GM21447 (cell line): ENCODE measurements around the gene ERAS.
"Not testable (repeated sequence)": the region's sequence is repeated elsewhere in the genome, so short reads cannot be mapped to it uniquely, and the experiment has no call there.

Source experiments
- ATAC-seq: cut with Tn5 transposase; IDR thresholded peaks from one replicate; pipeline ENCODE4 v1.9.1; 2021; ENCODE audit not compliant: unreplicated experiment

The ERAS gene

DNA sequence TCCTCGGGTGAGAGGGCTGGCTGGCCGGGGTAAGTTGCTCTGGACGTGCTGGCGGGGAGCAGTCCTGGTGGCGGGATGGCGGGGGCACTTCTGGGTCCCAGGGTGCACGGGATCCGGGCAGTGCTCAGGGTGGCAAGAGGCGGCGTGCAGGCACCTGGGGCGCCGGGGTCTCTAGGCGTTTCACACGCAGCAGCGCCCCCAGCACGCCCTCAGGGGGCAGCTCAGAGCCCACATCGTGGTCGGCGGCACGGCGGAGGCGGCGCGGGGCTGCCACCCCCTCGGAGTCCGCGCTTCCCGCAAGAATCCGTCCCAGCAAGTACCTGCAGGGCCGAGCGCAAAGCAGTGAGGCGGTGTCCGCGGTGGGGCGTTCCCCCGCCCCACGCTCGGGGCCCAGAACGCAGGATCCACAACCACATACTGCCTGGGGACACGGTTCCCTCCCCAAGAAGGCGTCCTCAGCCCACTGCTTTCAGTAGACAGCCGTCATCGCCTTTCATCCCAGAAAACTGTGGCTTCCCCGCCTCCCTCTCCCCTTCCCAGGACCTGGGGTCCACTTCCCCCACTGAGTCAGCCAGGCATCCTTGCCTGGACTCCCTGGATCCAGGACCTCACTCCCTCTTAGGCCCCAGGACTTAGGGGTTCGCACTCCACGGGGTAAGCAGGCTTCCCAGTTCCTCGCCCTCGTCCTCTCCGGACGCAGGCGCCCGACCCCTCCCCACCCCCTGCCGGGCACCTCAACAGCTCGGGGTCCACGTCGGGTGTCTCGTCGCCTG, 5.0 kb downstream of the ERAS start:
- no peak for ATAC-seq

DNA sequence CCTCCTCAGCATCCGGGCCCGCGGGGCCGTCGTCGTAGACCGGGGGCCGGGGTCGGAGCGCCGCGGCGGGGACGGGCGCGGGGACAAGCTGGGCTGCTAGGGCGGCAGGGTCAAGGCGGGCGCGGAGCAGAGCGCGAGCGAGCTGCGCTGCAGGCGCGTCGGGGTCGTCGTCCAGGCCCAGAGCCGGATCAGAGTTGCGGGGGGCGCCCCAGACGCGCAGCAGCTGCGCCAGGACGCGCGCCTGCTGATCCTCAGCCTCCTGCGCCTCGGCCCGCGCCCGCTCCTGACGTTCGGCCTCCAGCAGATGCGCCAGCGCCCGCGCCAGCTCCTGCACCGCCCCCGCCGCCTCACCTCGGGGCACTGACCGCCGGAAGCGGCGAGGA, 5.6 kb downstream of the ERAS start:
- no peak for ATAC-seq

DNA sequence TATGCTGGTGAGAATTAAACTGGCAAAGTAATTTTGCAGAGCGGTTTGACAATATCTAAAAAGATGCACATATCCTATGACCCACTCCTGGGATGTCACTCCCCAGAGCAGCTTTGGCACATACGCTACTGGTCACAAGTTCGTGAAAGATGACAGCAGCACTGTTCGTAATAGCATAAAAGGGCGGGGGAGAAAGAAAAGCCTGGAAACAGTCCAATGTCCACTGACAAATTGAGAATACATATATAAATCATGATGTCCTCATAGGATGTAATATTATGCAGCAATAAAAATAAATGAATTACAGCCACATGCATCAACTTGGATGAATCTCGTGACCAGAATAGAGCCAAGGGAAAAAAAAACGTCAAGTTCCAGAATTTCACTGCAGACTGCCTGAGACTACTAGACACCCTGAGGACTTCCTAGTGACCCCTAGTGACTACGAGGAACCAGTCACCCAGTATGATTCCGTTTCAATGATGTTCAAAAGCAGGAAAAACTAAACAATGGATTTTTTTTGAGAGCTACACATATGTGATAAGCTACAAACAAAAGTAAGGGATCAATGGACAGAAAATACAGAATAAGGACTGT, 7.3 kb downstream of the ERAS start:
- ATAC-seq, result no peak

DNA sequence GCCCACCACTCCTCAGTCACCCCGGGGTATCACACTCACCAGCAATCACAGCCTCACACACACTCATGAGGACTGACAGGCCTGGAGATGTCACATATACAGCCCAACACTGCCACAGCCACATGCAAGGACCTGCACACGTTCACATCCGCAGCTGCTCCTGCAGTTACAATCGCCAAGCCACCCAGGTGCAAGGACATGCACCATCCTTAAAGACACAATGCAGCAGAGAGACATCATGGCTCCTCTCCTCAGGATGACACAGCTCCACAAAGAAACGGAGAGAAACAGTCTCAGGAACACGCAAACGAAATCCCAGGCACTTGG, 8.0 kb downstream of the ERAS start:
- no peak for ATAC-seq

DNA sequence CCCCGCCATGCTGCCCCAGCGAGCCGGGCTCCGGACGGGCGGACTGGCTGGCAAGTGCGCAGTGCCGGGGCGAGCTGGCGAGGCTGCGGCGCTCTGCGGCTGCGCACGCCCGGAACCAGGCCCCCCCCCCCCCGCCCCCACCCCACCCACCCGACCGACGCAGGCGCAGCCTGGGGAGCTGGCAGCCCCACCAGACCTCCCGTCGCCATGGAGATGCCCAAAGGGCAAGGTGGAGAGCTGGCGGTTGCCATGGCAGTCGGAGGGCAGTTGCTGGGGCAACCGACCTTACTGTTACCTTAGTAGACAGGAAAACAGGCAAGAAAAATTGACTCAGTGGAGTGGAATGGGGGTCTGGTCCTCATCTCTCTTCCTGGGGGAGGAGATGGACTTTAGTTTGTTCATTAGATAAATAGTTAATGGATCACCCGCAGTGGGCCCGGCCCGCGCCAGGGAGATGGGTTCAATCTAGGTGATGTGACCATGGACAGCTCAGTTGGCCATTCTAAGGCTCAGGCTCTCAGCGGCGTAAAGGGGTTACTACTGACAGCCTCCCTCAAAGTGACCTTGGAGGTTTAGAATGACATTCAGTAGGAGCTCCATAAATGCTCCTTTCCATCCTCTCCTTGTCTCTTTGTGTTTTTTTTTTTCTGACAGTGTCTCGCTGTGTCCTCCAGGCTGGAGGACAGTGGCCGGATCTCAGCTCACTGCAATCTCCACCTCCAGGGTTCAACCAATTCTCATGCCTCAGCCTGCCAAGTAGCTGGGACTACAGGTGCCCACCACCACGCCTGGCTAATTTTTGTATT, 9.4 kb downstream of the ERAS start, which contains the start of gene PCSK1N:
Gene PCSK1N, minus strand, starts transcription at position 87 of the 806 bp plus-strand sequence. Its CDS starts 78 bp downstream, at position 9.
- no peak for ATAC-seq

DNA sequence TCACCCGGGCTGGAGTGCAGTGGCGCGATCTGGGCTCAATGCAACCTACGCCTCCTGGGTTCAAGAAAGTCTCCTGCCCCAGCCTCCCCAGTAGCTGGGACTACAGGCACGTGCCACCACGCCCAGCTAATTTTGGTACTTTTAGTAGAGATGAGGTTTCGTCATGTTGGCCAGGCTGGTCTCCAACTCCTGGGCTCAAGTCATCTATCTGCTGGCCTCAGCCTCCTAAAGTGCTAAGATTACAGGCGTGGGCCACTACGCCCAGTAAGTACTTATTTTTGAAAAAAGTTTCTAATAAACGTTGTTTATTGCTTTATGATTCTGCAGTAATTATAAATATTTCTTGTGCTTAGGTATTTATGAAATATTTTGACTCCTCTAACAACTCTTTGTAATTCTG, 13.4 kb downstream of the ERAS start:
- ATAC-seq, result no peak

DNA sequence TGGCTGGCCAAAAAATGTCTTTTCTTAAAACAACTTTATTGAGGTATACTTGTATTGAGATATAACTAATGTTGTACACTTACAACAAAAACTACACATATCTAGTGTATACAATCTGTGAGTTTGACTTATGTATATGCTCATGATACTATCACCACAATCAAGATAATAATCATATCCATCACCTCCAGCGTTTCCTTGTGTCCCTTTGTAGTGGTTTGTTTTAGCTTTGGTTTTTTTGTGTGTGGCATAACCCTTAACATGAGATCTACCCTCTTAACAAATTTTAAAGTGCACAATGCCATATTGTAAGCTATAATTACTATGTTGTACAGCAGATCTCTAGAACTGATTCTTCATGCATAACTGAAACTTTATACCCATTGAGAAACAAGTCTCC, 22.5 kb downstream of the ERAS start:
- no peak for ATAC-seq

GRCh38 chrX:48852857-48853256, 26.5 kb downstream of the ERAS start:
- no peak for ATAC-seq

DNA sequence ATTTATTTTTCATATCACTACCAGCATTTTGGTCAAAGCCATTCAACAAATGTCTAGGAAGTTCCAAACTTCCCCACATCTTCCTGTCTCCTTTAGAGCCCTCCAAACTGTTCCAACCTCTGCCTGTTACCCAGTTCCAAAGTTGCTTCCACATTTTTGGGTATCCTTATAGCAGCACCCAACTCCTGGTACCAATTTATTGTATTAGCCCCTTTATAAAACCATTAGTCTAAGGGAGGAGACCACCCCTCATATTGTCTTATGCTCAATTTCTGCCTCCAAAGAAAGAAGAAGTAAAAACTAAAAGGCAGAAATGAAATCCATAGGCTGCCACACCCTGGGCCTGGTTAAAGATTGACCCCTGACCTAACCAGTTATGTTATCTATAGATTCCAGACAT, 27.2 kb downstream of the ERAS start:
- ATAC-seq, result not testable (repeated sequence)

- ATAC-seq, result not testable (repeated sequence)
Observed at GRCh38 chrX:48854121-48854804, 27.9 kb downstream of the ERAS start.

DNA sequence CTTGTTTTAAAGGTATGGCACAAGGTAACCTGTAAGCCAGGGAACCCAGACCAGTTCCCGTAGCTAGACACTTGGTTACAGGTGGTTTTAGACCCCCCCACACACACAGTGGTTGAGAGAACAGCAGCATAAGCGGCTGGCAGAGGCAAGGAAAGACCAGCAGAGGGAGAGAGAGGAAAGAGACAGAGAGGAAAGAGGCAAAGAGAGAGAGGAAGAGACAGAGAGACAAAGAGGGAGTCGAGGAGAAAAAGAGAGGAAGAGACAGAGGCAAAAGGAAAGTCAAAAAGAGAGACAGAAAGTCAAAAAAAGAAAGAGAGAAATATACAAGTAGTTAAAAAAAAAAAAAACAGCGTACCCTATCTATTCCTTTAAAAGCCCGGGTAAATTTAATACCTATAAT, 28.6 kb downstream of the ERAS start:
- no peak for ATAC-seq

- ATAC-seq, result no peak
Observed at GRCh38 chrX:48864210-48864609, 37.9 kb downstream of the ERAS start.

GRCh38 chrX:48872017-48872416, 45.7 kb downstream of the ERAS start:
- not testable (repeated sequence) for ATAC-seq

DNA sequence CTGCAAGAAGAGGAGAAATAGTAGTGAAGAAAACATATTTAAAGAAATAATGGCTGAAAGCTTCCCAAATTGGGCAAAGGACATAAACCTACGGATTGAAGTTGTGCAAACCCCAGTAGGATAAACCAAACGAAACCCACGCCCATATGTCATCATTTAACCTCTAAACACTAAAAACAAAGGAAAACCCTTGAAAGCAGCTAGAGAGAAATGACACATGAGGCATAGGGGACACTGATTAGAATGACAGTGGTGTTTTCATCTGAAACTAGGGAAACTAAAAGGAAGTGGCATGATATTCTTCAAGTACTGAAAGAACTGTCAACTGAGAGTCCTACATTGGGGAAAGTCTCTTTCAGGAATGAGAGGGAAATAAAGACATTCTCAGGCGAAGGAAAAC, 50.6 kb downstream of the ERAS start:
- ATAC-seq, result not testable (repeated sequence)
